ENCODE measurements around the gene SCAI.

DNA sequence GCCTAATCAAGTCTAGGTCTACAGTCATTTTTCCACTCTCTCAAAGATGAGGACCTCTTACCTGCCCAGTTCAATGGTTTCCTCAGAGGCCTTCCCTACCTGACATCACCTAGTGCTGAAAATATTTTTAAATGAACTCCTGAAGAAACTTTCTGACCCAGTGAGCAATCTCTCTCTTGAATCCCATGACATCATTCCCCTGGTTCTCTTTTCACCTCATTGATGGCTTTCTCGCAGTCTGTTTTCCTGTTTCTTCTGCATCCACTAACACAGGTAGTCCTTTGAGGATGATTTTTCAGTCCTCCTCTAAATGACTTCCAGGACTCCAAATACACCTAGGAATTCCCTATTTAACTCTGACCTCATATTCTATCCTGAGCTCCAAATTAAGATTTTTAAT, 40.3 kb downstream of the SCAI start:
- TF ChIP-seq CTCF (IDR thresholded peaks at IDR 0.05) (no peak), POLR2A (IDR thresholded peaks at IDR 0.05) (no peak)

Data from ovary (tissue), 3 donors.